Measurements from ENCODE around the gene DDX52. TPM values are rescaled to one million over a fixed set of nuclear protein-coding genes. Genes with fewer than 3 reads are reported as not detected.

Gene DDX52
- total and polyA plus RNA-seq, 2 of the 13 experiments (the other 11 are each of a cell fraction or from before 2014, with no cell fraction given): 8.9 to 36.1 TPM

- no peak for TF ChIP-seq PRDM4 (CRISPR knock-in tag; IDR thresholded peaks at IDR 0.05; ENCODE audit: borderline replicate concordance)
- peak; percentile 67; the same call in 1 of the 2 replicates for TF ChIP-seq IRF2 (CRISPR knock-in tag; IDR thresholded peaks at IDR 0.05)
- peak; percentile 47; the same call in 1 of the 2 replicates for TF ChIP-seq NCOR1 (IDR thresholded peaks at IDR 0.05; ENCODE audit: borderline replicate concordance, low read length)
- TF ChIP-seq POGK (CRISPR knock-in tag; conservative IDR thresholded peaks at IDR 0.05): peak; percentile 66
- 0 out of 2 replicates have a peak, but pooled peaks have one; percentile 49 for TF ChIP-seq ZNF749 (CRISPR knock-in tag; IDR thresholded peaks at IDR 0.05; ENCODE audit: borderline replicate concordance)
- TF ChIP-seq ARID2 (CRISPR knock-in tag; IDR thresholded peaks at IDR 0.05; ENCODE audit: borderline replicate concordance): 0 out of 2 replicates have a peak, but pooled peaks have one; percentile 67
- TF ChIP-seq ZBTB25 (CRISPR knock-in tag; IDR thresholded peaks at IDR 0.05): peak; percentile 78; the same call in 1 of the 2 replicates
- peak; percentile 56; the same call in 1 of the 2 replicates for TF ChIP-seq ZSCAN31 (CRISPR knock-in tag; IDR thresholded peaks at IDR 0.05; ENCODE audit: low read depth)
- TF ChIP-seq NR2F1 (CRISPR knock-in tag; IDR thresholded peaks at IDR 0.05): peak in 1 of 2 experiments; percentile 38; a peak in 2 of 4 replicates
- TF ChIP-seq HIC2 (CRISPR knock-in tag; IDR thresholded peaks at IDR 0.05; ENCODE audit: low read depth): no peak
- peak; percentile 43; the same call in 1 of the 2 replicates for TF ChIP-seq ZNF430 (CRISPR knock-in tag; IDR thresholded peaks at IDR 0.05)
- TF ChIP-seq ZNF253 (CRISPR knock-in tag; IDR thresholded peaks at IDR 0.05; ENCODE audit: borderline replicate concordance): 0 out of 2 replicates have a peak, but pooled peaks have one; percentile 60
- peak; percentile 90 for TF ChIP-seq ZNF431 (CRISPR knock-in tag; IDR thresholded peaks at IDR 0.05; ENCODE audit: borderline replicate concordance, low read depth)
- TF ChIP-seq PLSCR1 (CRISPR knock-in tag; IDR thresholded peaks at IDR 0.05; ENCODE audit: borderline replicate concordance): peak; percentile 90; the same call in 1 of the 2 replicates
- peak; percentile 47; the same call in 1 of the 2 replicates for TF ChIP-seq NR0B2 (CRISPR knock-in tag; IDR thresholded peaks at IDR 0.05)
- TF ChIP-seq GABPA (IDR thresholded peaks at IDR 0.05; ENCODE audit: low read depth, low read length): peak; percentile 81
- peak; percentile 88 for TF ChIP-seq GABPA (CRISPR knock-in tag; IDR thresholded peaks at IDR 0.05; ENCODE audit: low read depth)
- no peak for TF ChIP-seq ZNF101 (CRISPR knock-in tag; IDR thresholded peaks at IDR 0.05; ENCODE audit: borderline replicate concordance, low read depth)
Observed at GRCh38 chr17:37609170-37610040, 33.8 kb downstream of the DDX52 start, which contains the start of gene SYNRG (continued).

All from HepG2 (cell line).